ENCODE data around the gene TRIO.

DNA sequence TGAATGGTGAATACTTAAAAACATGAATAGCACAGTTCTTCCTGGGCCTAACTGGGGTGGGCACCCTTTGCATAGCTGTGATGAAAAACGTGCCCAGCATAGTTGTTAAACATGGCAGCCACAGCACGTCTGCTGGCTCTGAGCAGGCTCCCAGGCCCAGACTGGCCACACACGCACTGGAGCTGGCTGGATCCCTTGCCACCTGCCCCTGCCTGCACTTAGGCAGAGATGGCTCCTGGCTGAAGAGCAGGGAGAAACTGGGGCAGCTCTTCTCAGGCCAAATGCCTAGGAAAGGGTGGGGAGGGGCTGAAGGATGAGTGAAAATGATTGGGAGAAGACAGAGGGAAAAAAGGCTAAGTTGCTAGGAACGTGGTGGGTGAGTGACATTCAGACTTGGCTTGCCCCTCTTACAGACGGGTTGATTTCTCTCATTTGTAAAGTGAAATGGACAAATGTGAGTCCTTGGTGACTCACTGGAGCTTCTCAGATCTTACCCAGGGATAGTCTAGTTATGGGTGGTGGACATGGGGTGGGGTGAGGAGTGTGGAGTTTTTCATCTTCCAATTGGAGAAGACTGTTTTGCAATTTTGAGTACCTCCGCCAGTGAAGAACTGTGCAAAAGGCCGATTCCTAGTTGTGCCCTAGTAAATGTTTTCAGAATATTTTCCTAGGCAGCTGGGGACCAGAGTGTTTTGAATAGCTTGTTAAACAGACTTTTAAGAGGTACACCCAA, 42.4 kb downstream of the TRIO start:
- TF ChIP-seq EP300 (IDR thresholded peaks at IDR 0.05; ENCODE audit: borderline replicate concordance in 1 of 2, low read depth in 2 of 2, low read length in 2 of 2): no peak
- TF ChIP-seq, protein P1, sequence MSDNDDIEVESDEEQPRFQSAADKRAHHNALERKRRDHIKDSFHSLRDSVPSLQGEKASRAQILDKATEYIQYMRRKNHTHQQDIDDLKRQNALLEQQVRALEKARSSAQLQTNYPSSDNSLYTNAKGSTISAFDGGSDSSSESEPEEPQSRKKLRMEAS (IDR thresholded peaks at IDR 0.05): no peak
